Myometrial cell (primary cell): Measurements from ENCODE around the gene CLDN6. TPM values are rescaled to one million over a fixed set of nuclear protein-coding genes. Genes with fewer than 3 reads are reported as not detected.

Experiments
- total RNA-seq: library from RNA; depleted of rRNA; stranded (reverse); fragments of >200 nt; gene quantifications from 2 replicates; pipeline ENCODE4 v1.2.3, GENCODE V29; 2015

CLDN6 gene, protein sequence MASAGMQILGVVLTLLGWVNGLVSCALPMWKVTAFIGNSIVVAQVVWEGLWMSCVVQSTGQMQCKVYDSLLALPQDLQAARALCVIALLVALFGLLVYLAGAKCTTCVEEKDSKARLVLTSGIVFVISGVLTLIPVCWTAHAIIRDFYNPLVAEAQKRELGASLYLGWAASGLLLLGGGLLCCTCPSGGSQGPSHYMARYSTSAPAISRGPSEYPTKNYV
- not detected in 2 replicates for total RNA-seq

DNA sequence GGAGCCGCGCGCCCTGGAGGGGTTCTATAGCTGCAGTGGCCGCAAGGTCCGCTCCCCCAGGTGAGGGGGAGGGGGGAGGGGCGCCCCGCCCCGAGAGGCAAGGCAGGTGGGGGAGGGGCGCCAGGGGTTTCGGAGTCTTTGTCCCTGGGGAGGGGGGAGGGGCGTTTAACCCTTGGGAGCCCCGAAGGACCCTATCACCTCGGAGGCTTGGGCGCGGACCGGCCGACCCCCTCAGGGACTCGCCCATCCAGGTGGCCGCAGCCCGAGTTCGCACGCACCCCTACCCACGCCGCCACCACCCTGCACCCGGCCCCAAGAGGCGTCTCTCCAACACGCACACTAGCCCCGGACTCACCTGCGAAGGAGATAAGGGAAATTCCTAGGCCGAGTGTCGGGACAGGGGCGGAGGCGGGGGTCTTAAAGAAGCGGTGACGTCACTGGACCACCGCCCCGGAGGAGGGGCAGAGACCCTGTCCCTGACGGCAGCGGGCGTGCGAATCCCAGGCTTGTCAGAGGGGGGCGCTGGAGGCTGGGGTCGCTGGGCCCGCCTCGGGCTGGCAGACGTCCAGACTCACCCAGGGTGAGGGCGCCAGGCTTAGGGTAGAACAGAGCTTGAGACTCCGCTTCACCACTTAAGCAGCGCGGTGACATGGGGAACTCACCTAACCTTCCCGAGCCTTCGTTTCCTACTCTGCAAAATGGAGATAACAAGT, at the start of gene CLDN6:
Gene CLDN6, minus strand, starts transcription at position 390 of the 713 bp plus-strand sequence. CDS start 2,162 bp downstream, outside the sequence.

DNA sequence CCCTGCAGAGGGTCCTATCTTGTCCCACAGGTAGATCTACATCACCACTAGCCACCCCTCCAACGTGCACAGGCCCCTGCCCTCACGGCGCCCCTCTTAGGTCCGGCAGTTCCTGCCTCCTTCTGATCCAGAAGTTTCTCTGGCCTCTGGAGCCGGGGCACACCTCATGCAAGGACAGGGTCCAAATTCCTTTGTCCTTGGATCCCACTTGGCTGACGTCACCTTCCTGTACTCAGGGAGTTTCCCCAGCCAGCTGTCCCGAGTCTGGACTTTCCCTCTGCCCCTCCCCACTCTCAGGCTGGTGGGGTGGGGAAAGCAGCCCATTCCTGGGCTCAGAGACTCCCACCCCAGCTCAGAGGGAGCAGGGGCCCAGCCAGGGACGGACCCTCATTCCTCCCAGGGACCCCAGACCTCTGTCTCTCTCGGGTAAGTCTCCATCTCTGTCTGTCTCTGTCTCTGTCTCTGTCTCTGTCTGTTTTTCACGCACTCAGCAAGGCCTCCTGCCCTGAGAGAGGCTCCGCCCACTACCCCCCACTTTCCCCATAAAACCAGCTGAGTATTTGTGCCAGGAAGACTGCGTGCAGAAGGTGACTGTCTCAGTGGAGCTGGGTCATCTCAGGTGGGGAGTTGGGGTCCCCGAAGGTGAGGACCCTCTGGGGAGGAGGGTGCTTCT, 47.2 kb upstream of the CLDN6 start, which contains the start of gene IL32:
Gene IL32, plus strand, starts transcription at position 572 of the 673 bp plus-strand sequence. CDS start 172 bp downstream, outside the sequence.

DNA sequence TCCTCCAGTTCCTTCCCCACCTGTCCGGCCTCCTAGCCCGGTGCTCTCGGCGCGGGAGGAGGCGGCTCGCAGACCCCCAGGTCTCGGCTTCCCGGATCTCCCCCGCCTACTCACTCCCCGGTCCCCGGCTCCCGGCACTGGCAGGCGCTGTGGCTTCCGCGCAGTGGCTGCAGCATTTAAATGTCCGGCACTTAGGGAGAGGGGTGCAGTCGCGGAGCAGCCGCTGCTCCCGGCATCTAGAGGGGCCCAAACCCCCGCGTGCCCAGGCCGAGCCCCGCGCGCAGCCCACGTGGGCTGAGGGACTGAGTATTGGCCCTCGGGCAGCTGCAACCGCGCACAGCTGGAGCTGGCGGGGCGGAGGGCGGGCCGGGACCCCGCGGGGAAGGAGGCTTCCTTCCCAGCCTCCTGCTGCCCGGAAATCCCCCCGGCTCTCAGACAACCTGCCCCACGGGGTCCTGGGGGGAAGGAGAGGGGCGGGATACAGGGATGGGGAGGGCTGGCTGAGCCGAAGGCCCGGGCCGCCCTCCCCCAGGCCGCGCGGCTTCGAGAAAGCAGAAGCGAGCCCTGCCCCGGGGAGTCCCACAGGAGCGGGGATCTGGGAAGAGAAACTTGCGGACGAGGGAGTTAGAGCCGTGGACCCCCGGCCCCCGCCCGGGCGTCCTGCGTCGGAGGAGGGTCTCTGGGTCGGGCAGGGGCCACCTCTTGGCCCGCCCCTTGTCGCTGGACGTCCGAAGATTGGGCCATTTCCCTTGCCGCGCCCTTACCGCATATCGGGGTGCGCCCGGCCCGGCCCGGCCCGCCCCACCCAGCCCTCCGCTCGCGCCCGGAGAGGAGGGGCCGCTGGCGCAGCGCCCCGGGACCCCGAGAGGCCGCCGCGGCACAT, 28.0 kb upstream of the CLDN6 start, which contains the start of gene MMP25:
Gene MMP25, plus strand, starts transcription at position 804 of the 883 bp plus-strand sequence. CDS start 357 bp downstream, outside the sequence.

DNA sequence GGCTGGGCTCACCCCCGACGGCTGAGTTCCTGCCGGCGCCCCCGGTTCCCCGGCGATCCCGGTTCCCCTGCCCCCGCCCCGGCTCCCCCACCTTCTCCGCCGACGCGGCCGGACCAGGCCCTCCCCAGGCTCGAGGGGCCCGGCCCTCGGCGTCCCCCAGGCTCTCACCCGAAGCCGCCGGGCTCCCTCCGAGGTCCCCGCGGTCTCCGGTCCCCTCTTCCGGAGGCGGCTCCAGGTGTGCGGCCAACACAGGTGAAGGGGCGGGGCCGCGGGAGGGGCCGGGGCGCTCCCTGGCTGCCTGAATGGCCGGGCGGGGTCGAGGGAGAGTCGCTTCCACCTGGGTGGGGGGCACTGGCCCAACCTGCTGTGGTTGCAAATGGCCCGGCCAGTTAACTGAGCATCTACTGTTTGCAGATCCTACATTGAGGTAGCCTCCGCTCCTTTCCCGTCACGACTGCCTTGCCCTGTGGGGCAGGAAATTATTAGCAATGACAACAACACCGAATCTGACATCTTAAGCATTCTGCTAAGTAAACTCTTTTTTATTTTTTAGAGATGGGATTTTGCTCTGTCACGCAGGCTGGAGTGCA, 18.8 kb upstream of the CLDN6 start, which contains the start of gene BICDL2:
Gene BICDL2, minus strand, starts transcription at position 219 of the 590 bp plus-strand sequence. CDS start 1,448 bp downstream, outside the sequence.

DNA sequence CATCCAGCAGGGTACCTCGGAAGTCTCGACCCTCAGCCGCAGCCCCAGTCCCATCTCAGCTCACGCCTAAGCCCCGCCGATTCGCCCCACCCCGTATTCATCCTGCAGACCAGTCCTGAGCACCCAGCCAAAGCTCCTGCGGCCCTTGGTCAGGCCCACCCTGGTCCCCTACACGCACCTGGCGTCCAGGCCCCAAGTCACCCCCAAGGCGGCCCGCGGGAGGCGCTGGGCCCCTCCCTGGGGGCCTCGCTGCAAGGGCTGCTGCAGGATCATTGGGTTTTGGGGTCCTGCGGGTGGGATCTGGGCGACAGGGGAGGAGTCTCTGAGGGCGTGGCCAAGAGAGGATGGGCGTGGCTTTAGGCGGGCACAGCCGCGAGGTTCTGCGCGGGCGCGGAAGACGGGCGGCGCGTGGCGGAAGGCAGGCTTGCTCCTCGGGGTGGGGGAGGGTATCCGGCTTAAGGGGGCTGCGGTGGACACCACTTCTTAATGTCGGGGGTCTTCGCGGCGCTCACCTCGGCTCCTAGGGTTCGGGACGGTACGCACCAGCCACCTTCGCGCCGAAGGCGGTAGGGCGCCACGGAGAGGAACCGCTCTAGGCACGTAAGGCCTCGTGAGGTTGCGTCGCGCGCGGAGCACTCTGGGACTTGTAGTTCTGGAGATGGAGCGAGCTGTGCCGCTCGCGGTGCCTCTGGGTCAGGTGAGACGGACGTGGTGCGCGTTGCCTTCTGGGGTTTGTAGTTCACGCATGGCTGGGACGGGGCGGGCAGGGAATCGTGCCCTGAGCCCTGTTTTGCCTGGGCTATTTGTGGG, 5.9 kb upstream of the CLDN6 start, which contains the start of the genes HCFC1R1 and THOC6:
Gene HCFC1R1, minus strand, starts transcription at position 274 of the 810 bp plus-strand sequence. Its CDS starts 1 bp downstream, at position 273.
Gene THOC6, plus strand, starts transcription at position 367 of the 810 bp plus-strand sequence. Its CDS starts 292 bp downstream, at position 659.

DNA sequence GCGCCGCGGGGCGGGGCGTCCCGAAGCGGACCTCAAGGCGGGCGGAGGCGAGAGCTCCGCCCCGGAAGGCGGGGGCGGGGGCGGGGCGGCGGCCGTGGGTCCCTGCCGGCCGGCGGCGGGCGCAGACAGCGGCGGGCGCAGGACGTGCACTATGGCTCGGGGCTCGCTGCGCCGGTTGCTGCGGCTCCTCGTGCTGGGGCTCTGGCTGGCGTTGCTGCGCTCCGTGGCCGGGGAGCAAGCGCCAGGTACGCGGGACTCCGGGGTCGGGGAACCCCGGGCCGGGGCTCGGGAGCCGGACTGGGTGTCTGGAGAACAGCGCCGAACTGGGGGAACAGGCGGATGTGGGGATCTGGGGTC, 2.2 kb upstream of the CLDN6 start, which contains the start of gene TNFRSF12A:
Gene TNFRSF12A, plus strand, starts transcription at position 122 of the 357 bp plus-strand sequence. Its CDS starts 30 bp downstream, at position 152.

DNA sequence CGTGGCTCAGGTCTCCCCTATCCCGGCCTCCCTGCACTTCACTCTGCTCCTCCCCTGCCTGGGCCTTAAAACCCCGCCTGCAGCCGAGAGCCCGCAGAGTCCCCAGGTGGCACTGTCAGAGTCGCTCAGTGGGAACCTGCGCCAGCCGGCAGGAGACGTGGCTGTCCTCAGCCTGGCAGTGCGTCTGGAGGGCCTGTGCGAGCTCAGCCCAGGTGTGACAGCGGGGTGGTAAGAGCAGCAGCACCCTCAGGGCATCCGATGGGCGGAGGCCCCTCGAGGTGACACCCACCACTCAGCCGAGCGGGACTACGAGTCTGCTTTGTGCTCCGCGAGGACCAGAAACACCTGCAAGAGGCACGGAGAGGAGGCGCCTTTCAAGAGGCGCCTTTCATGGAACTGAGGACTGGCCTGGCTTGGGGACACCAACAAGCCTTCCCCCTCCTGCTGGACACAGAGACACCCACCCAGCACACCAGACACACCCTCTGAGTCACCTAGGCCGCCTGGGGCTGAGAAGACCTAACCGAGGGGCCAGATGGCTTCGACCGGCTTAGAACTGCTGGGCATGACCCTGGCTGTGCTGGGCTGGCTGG, 5.1 kb downstream of the CLDN6 start, which contains the start of gene CLDN9:
Gene CLDN9, plus strand, starts transcription at position 96 of the 593 bp plus-strand sequence. Its CDS starts 440 bp downstream, at position 536.

DNA sequence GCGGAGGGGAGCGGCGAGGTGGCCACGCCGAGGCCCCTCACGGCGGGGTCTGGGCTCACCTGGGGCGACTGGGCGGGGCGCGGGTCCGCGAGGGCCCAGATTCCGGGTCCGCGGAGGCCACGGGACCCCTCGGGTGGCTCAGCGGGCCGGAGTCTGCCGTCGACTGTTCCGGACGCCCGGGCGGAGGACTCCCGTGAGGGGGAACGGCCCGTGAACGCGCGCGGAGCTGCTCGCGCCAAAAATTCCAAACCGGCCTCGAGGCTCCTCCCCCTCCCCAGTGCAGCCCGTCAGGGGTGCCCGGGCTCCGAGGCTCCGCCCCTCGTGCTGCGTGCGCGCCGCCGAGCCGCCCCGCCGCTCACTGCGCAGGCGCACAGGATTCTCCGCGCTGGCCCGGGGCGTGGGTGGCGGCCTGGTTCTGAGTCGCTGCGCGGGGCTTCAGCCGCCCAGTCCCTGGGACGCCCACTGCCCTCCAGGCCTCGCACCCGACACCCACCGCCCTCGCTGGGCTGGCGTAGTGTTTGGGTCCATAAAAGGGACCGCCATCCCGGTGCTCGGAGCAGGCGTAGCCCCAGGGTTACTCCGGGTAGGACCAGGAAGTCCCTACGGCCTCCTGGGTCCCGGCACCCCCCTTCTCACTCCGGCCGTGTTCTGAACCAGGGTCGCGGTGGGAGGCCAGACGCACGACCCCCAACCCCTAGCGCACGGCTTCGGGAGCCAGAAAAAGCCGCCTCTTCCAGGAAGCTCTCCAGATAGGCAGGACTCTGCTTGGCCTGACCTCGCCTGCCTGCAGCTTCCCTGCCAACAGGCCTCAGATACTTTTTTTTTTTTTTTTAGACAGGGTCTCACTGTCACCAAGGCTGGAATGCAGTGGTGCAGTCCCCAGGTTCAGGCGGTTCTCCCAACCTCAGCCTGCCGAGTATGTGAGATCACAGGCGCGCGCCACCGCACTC, 37.5 kb downstream of the CLDN6 start, which contains the start of gene PKMYT1:
Gene PKMYT1, minus strand, starts transcription at position 220 of the 950 bp plus-strand sequence. CDS start 789 bp downstream, outside the sequence.

DNA sequence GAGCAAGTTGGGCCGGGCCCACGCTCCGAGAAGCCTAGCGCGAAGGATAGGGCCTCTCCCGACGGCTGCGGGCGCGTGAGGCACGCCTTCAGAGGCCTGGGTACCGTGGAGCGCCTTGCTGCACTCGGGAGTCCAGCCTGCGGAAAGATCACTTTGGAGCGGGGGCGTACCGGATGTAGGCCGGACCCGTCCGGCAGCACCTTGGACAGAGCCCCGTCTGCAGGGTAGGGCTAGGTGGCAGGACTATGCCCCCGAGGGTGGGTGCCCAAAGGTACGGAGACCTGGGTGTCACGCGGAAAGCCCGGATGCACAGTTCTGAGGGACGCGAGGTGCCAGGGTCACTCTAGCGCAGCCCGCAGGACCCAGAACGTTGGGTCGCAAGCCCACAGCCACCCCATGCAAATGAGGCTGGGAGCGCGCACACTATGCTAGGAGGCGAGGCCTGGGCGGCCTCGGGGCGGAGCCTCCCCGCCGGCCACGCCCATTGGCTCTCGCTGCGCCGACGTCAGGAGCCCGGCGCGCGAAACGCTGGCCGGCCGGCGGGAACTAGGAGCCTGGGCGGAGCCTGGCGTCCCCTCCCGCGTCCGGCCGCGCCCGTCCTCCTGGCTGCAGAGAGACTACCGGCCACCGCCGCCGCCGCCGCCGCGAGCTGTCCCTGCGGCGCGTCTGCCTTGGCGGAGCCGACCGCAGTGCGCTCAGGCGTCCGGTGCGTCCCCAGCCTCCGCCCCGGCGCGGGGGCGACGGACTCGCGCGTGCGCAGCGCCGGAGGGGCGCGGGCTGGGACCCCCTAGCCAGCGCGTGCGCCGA, 49.0 kb downstream of the CLDN6 start, which contains the start of gene PAQR4:
Gene PAQR4, plus strand, starts transcription at position 611 of the 807 bp plus-strand sequence. CDS start 327 bp downstream, outside the sequence.

Other genes with a start within 250 kb of the CLDN6 start
- gene ELOB, start 240.9 kb downstream of the CLDN6 start, total RNA-seq, result 431 and 566 TPM in 2 replicates
- not detected in 2 replicates for gene PRSS33, start 230.6 kb downstream of the CLDN6 start, total RNA-seq
- gene PRSS41, start 219.7 kb downstream of the CLDN6 start, total RNA-seq, result not detected in 2 replicates
- 5.5 TPM in 1 of 2 replicates, not detected in the other for gene PRSS21, start 200.9 kb downstream of the CLDN6 start, total RNA-seq
- not detected in 2 replicates for gene ZG16B, start 187.9 kb downstream of the CLDN6 start, total RNA-seq
- gene PRSS22, start 160.0 kb downstream of the CLDN6 start, total RNA-seq, result not detected in 2 replicates
- 77.8 and 89.9 TPM in 2 replicates for gene FLYWCH2, start 135.0 kb downstream of the CLDN6 start, total RNA-seq
- 45.8 and 46.1 TPM in 2 replicates for gene FLYWCH1, start 106.3 kb downstream of the CLDN6 start, total RNA-seq
- gene KREMEN2, start 53.9 kb downstream of the CLDN6 start, total RNA-seq, result under 0.01 TPM in 1 of 2 replicates, not detected in the other
- 7.1 and 14.1 TPM in 2 replicates for gene PAQR4, start 48.8 kb downstream of the CLDN6 start, total RNA-seq
- gene PKMYT1, start 37.7 kb downstream of the CLDN6 start, total RNA-seq, result 13.3 and 24.8 TPM in 2 replicates
- not detected in 2 replicates for gene CLDN9, start 5.3 kb downstream of the CLDN6 start, total RNA-seq
- 236 and 323 TPM in 2 replicates for gene TNFRSF12A, start 2.2 kb upstream of the CLDN6 start, total RNA-seq
- gene HCFC1R1, start 5.8 kb upstream of the CLDN6 start, total RNA-seq, result 23.1 and 24.1 TPM in 2 replicates
- gene THOC6, start 5.9 kb upstream of the CLDN6 start, total RNA-seq, result 25.3 and 28.3 TPM in 2 replicates
- not detected in 2 replicates for gene BICDL2, start 18.8 kb upstream of the CLDN6 start, total RNA-seq
- not detected in 2 replicates for gene MMP25, start 28.4 kb upstream of the CLDN6 start, total RNA-seq
- gene IL32, start 47.5 kb upstream of the CLDN6 start, total RNA-seq, result 23.6 and 27.3 TPM in 2 replicates
- gene ZSCAN10, start 81.1 kb upstream of the CLDN6 start, total RNA-seq, result not detected in 2 replicates
- 11.7 and 17.3 TPM in 2 replicates for gene ZNF205, start 94.4 kb upstream of the CLDN6 start, total RNA-seq
- gene ZNF213, start 116.8 kb upstream of the CLDN6 start, total RNA-seq, result 2.9 and 3.7 TPM in 2 replicates
- gene OR1F1, start 170.0 kb upstream of the CLDN6 start, total RNA-seq, result not detected in 2 replicates
- 1.2 and 2.7 TPM in 2 replicates for gene ZNF200, start 217.0 kb upstream of the CLDN6 start, total RNA-seq
- 0.53 and 1.2 TPM in 2 replicates for gene MEFV, start 238.4 kb upstream of the CLDN6 start, total RNA-seq